Activated CD8-positive, alpha-beta T cell treated with anti-CD3 and anti-CD28 coated beads, Interleukin-2, amount 10 ng/mL, durations not matched to agents 7 days and 5 days (primary cell): ENCODE measurements around the gene BTF3L4. TPM values are rescaled to one million over a fixed set of nuclear protein-coding genes. Genes with fewer than 3 reads are reported as not detected.
A peak's percentile ranks its signal among the peaks of the same experiment; 100 is the strongest.
"Not testable (repeated sequence)": the region's sequence is repeated elsewhere in the genome, so short reads cannot be mapped to it uniquely, and the experiment has no call there.

ENCODE experiments used
- ATAC-seq: fragments of 150-1000 bp; cut with Tn5 transposase; one replicate; pipeline ENCODE4 v1.10.0; 2021; ENCODE audit warnings: moderate library complexity
- CTCF ChIA-PET: fragments of 350-600 bp; sonication (Branson Sonifier 250); formaldehyde crosslinking; loops from one replicate; lab custom pipeline; 2021; ENCODE audit warnings: antibody characterized with exemption; lab: Charles Lee
- POLR2A ChIA-PET: fragments of 350-600 bp; sonication (Branson Sonifier 250); formaldehyde crosslinking; loops from one replicate; lab custom pipeline; 2021; ENCODE audit warnings: antibody characterized with exemption; lab: Charles Lee
- DNase-seq: peaks from one replicate; pipeline ENCODE4 v3.0.0-alpha.2; 2020
- H3K27ac Mint-ChIP-seq: one replicate; pipeline ENCODE4 v1.8.0; 2021; ENCODE audit warnings: mild to moderate bottlenecking, mixed read lengths
- H3K27me3 Mint-ChIP-seq: one replicate; pipeline ENCODE4 v1.8.0; 2021; ENCODE audit warnings: low read depth, mixed read lengths
- H3K36me3 Mint-ChIP-seq: one replicate; pipeline ENCODE4 v1.8.0; 2021; ENCODE audit warnings: low read depth, mixed read lengths
- H3K4me1 Mint-ChIP-seq: one replicate; pipeline ENCODE4 v1.8.0; 2021; ENCODE audit warnings: low read depth, mixed read lengths
- H3K4me3 Mint-ChIP-seq: one replicate; pipeline ENCODE4 v1.8.0; 2021; ENCODE audit warnings: mild to moderate bottlenecking, mixed read lengths
- H3K9me3 Mint-ChIP-seq: one replicate; pipeline ENCODE4 v1.8.0; 2022; ENCODE audit warnings: mixed read lengths; ENCODE audit not compliant: insufficient read depth
- total RNA-seq, 2 experiments: library from RNA; stranded (reverse); gene quantifications; one replicate each; pipeline ENCODE4 v1.2.3, GENCODE V29; 2021

The BTF3L4 gene
- total RNA-seq = 10 to 100 TPM; 34.5 to 37.1 TPM

GRCh38 chr1:52056163-52056936 is at the start of gene BTF3L4:
BTF3L4 (plus strand) TSS chr1:52056295; CDS start chr1:52059848, 3,553 bp downstream.
- POLR2A ChIA-PET = interaction anchor here (0.6 to 2.4 kb wide), 7 partner anchors 8 to 348 kb away, joined by 3 to 19 read pairs (median 4); partner anchors contain the start of genes KTI12, ORC1 and PRPF38A
- H3K27me3 Mint-ChIP-seq = no peaks in the 10 kb centered on the region
- H3K9me3 Mint-ChIP-seq = no peaks in the 10 kb centered on the region
- peaks cover 50% of the 10 kb centered on the region for H3K4me1 Mint-ChIP-seq
- H3K27ac Mint-ChIP-seq = peak within 1 kb of the TSS; percentile 96
- peak; percentile 93 for ATAC-seq
- H3K4me3 Mint-ChIP-seq = peak within 1 kb of the TSS; percentile 95
- DNase-seq = peak; percentile 97
- peaks cover 34% of the 10 kb centered on the region for H3K36me3 Mint-ChIP-seq
- CTCF ChIA-PET = no interaction called here

- ChIA-PET POLR2A (no interaction called here), CTCF (no interaction called here)
- Mint-ChIP-seq H3K4me3 (no peak overlapping the region), H3K27me3 (peaks cover 24% of the 10 kb centered on the region), H3K36me3 (no peaks in the 10 kb centered on the region), H3K4me1 (no peaks in the 10 kb centered on the region), H3K9me3 (no peaks in the 10 kb centered on the region), H3K27ac (no peak overlapping the region)
- ATAC-seq = no peak
- DNase-seq = no peak
Measured at GRCh38 chr1:52007215-52008002, 48.7 kb upstream of the BTF3L4 start.

GRCh38 chr1:52008071-52008809 is 47.9 kb upstream of the BTF3L4 start:
- ChIA-PET POLR2A (no interaction called here), CTCF (interaction anchor here (1.2 kb wide), 1 partner anchor 111 kb away, joined by 3 read pairs; no protein-coding TSS in a partner anchor)
- H3K27ac Mint-ChIP-seq = no peak overlapping the region
- H3K4me1 Mint-ChIP-seq = no peaks in the 10 kb centered on the region
- ATAC-seq = no peak
- no peak overlapping the region for H3K4me3 Mint-ChIP-seq
- H3K9me3 Mint-ChIP-seq = no peaks in the 10 kb centered on the region
- peaks cover 27% of the 10 kb centered on the region for H3K27me3 Mint-ChIP-seq
- H3K36me3 Mint-ChIP-seq = no peaks in the 10 kb centered on the region
- no peak for DNase-seq

GRCh38 chr1:52022133-52022532 is 34.0 kb upstream of the BTF3L4 start:
- ChIA-PET CTCF (interaction anchor here (0.8 kb wide), 1 partner anchor 11 kb away, joined by 4 read pairs; no protein-coding TSS in a partner anchor), POLR2A (interaction anchor here (0.6 kb wide), 1 partner anchor 13 kb away, joined by 3 read pairs; no protein-coding TSS in a partner anchor)
- Mint-ChIP-seq H3K27me3 (no peaks in the 10 kb centered on the region), H3K27ac (no peak overlapping the region), H3K36me3 (peaks cover 40% of the 10 kb centered on the region), H3K4me3 (no peak overlapping the region), H3K9me3 (no peaks in the 10 kb centered on the region), H3K4me1 (no peaks in the 10 kb centered on the region)
- ATAC-seq (no peak), DNase-seq (no peak)

GRCh38 chr1:52026278-52026677 is 29.8 kb upstream of the BTF3L4 start:
- Mint-ChIP-seq H3K36me3 (peaks cover 38% of the 10 kb centered on the region), H3K4me3 (no peak overlapping the region), H3K9me3 (no peaks in the 10 kb centered on the region), H3K27ac (no peak overlapping the region), H3K4me1 (peaks cover 10% of the 10 kb centered on the region), H3K27me3 (no peaks in the 10 kb centered on the region)
- ATAC-seq (no peak), DNase-seq (no peak)
- ChIA-PET POLR2A (no interaction called here), CTCF (no interaction called here)

- ChIA-PET POLR2A (no interaction called here), CTCF (no interaction called here)
- Mint-ChIP-seq H3K36me3 (peaks cover 43% of the 10 kb centered on the region), H3K9me3 (no peaks in the 10 kb centered on the region), H3K27me3 (no peaks in the 10 kb centered on the region), H3K4me3 (no peak overlapping the region), H3K27ac (no peak overlapping the region), H3K4me1 (peaks cover 25% of the 10 kb centered on the region)
- ATAC-seq (no peak), DNase-seq (no peak)
Measured at GRCh38 chr1:52028328-52028727, 27.8 kb upstream of the BTF3L4 start.

GRCh38 chr1:52028839-52029238 is 27.3 kb upstream of the BTF3L4 start:
- ATAC-seq, H3K4me3 Mint-ChIP-seq, H3K9me3 Mint-ChIP-seq, DNase-seq, H3K27ac Mint-ChIP-seq, POLR2A ChIA-PET, CTCF ChIA-PET, H3K27me3 Mint-ChIP-seq: not testable (repeated sequence)
- Mint-ChIP-seq H3K4me1 (peaks cover 27% of the 10 kb centered on the region), H3K36me3 (peaks cover 46% of the 10 kb centered on the region)

- no peaks in the 10 kb centered on the region for H3K9me3 Mint-ChIP-seq
- H3K4me1 Mint-ChIP-seq = peaks cover 32% of the 10 kb centered on the region
- H3K4me3 Mint-ChIP-seq = peak overlapping the region; percentile 94
- DNase-seq (no peak), ATAC-seq (no peak)
- CTCF ChIA-PET = no interaction called here
- POLR2A ChIA-PET = interaction anchor here (1.0 to 2.4 kb wide), 4 partner anchors 16 to 334 kb away, joined by 3 to 9 read pairs (median 6); partner anchors contain the start of gene CC2D1B
- no peaks in the 10 kb centered on the region for H3K27me3 Mint-ChIP-seq
- peak overlapping the region; percentile 98 for H3K27ac Mint-ChIP-seq
- H3K36me3 Mint-ChIP-seq = peaks cover 35% of the 10 kb centered on the region
Measured at GRCh38 chr1:52032124-52032784, 23.8 kb upstream of the BTF3L4 start.

- H3K27me3 Mint-ChIP-seq = no peaks in the 10 kb centered on the region
- H3K36me3 Mint-ChIP-seq = peaks cover 38% of the 10 kb centered on the region
- H3K9me3 Mint-ChIP-seq = no peaks in the 10 kb centered on the region
- ATAC-seq = peak; percentile 24
- DNase-seq = peak; percentile 33
- ChIA-PET POLR2A (interaction anchor here (1.0 to 2.4 kb wide), 8 partner anchors 11 to 372 kb away, joined by 3 to 19 read pairs (median 6); partner anchors contain the start of genes BTF3L4, CC2D1B, NRDC and ORC1), CTCF (interaction anchor here (0.6 to 1.5 kb wide), 3 partner anchors 11 to 136 kb away, joined by 3 to 4 read pairs (median 4); no protein-coding TSS in a partner anchor)
- H3K4me3 Mint-ChIP-seq = peak overlapping the region; percentile 94
- H3K4me1 Mint-ChIP-seq = peaks cover 32% of the 10 kb centered on the region
- H3K27ac Mint-ChIP-seq = peak overlapping the region; percentile 98
Measured at GRCh38 chr1:52032785-52033131, 23.3 kb upstream of the BTF3L4 start.

- ChIA-PET POLR2A (interaction anchor here (1.0 to 2.4 kb wide), 8 partner anchors 10 to 371 kb away, joined by 3 to 19 read pairs (median 6); partner anchors contain the start of genes BTF3L4, CC2D1B, NRDC and ORC1), CTCF (interaction anchor here (0.6 to 1.5 kb wide), 3 partner anchors 12 to 137 kb away, joined by 3 to 4 read pairs (median 4); no protein-coding TSS in a partner anchor)
- H3K27me3 Mint-ChIP-seq = no peaks in the 10 kb centered on the region
- DNase-seq = peak; percentile 94
- H3K27ac Mint-ChIP-seq = peak within 1 kb of the TSS; percentile 98
- H3K9me3 Mint-ChIP-seq = no peaks in the 10 kb centered on the region
- peaks cover 38% of the 10 kb centered on the region for H3K36me3 Mint-ChIP-seq
- peak within 1 kb of the TSS; percentile 94 for H3K4me3 Mint-ChIP-seq
- ATAC-seq = peak; percentile 93
- peaks cover 32% of the 10 kb centered on the region for H3K4me1 Mint-ChIP-seq
Measured at GRCh38 chr1:52033190-52034049, 22.7 kb upstream of the BTF3L4 start, which contains the start of gene KTI12. KTI12 (minus strand) TSS chr1:52033810; CDS start chr1:52033761, 49 bp downstream.
